ENCODE measurements around the gene SEMA3D. TPM values are rescaled to one million over a fixed set of nuclear protein-coding genes. Genes with fewer than 3 reads are reported as not detected.

Gene SEMA3D
- total RNA-seq = 6.8 and 23.8 TPM in 2 replicates

DNA sequence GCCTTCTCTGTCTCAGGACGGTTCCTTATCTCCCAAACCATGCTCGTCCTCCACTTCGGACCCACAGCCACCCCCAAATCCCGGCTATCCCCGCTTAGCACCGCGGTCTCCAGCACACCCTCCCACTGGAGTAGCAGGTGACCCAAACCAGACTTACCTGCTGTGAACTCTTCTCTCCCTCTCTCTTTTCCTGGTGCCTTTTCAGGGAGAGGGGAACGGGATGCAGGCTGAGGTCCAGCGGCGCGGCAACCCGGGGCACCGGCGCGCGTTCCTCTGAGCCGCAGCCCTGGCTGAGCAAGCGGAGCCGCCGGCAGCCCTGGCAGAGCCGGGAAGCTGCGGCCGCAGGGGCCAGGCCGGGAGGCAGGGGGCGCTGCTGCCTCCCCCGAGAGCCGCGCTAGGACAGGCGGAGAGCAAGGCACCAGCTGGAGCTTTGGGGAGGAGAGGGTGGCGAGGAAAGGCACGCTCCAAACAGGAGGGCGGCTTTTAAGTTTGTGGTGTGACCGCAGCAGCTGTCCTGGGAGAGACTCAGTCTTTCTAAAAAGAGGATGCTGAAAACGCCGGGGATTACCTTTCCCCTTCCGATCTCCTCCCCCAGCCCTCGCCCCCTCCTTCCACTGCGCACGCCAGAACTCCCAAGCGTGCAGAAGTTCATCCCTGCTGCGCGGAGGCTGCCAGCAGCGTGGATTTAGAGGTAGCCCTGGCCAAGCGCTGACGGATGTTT, at the start of gene SEMA3D:
TSS of gene SEMA3D (minus strand) at position 536 of the 721 bp plus-strand sequence. CDS start 65,165 bp downstream, outside the sequence.

All from smooth muscle cell of the umbilical artery (primary cell).